ENCODE measurements around the gene CCNYL1.

DNA sequence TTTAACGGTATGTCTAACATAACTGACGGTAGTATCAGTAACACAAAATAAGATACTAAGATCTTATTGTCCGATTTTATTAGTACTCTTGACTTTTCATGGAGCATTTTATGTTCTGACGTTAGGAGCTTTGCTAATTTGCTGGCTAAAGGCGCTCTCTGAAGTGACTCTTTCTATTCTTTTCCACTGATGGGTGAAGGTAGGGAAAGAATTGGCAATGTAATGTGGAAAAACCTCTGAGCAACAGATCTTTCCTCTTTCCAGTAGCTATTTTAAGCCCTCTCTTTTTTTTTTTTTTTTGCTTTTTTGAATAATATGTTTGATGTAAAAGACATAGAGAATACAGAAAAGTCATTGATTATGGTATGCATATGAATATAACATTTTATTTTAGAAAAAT lies 4.6 kb downstream of the CCNYL1 start:
- TF ChIP-seq, protein P1, sequence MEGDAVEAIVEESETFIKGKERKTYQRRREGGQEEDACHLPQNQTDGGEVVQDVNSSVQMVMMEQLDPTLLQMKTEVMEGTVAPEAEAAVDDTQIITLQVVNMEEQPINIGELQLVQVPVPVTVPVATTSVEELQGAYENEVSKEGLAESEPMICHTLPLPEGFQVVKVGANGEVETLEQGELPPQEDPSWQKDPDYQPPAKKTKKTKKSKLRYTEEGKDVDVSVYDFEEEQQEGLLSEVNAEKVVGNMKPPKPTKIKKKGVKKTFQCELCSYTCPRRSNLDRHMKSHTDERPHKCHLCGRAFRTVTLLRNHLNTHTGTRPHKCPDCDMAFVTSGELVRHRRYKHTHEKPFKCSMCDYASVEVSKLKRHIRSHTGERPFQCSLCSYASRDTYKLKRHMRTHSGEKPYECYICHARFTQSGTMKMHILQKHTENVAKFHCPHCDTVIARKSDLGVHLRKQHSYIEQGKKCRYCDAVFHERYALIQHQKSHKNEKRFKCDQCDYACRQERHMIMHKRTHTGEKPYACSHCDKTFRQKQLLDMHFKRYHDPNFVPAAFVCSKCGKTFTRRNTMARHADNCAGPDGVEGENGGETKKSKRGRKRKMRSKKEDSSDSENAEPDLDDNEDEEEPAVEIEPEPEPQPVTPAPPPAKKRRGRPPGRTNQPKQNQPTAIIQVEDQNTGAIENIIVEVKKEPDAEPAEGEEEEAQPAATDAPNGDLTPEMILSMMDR (conservative IDR thresholded peaks at IDR 0.05; ENCODE audit: low read length) = no peak
- no peak for TF ChIP-seq EZH2phosphoT487 (IDR thresholded peaks at IDR 0.05; ENCODE audit: borderline replicate concordance, low read depth, low read length)
